Activated gamma-delta T cell (primary cell): ENCODE data around the gene CPLANE1.
"Not testable (repeated sequence)": the region's sequence is repeated elsewhere in the genome, so short reads cannot be mapped to it uniquely, and the experiment has no call there.

Experiments
- DNase-seq: peaks from one replicate; lab custom pipeline; 2025; lab: John Stamatoyannopoulos, UW

Gene CPLANE1

DNA sequence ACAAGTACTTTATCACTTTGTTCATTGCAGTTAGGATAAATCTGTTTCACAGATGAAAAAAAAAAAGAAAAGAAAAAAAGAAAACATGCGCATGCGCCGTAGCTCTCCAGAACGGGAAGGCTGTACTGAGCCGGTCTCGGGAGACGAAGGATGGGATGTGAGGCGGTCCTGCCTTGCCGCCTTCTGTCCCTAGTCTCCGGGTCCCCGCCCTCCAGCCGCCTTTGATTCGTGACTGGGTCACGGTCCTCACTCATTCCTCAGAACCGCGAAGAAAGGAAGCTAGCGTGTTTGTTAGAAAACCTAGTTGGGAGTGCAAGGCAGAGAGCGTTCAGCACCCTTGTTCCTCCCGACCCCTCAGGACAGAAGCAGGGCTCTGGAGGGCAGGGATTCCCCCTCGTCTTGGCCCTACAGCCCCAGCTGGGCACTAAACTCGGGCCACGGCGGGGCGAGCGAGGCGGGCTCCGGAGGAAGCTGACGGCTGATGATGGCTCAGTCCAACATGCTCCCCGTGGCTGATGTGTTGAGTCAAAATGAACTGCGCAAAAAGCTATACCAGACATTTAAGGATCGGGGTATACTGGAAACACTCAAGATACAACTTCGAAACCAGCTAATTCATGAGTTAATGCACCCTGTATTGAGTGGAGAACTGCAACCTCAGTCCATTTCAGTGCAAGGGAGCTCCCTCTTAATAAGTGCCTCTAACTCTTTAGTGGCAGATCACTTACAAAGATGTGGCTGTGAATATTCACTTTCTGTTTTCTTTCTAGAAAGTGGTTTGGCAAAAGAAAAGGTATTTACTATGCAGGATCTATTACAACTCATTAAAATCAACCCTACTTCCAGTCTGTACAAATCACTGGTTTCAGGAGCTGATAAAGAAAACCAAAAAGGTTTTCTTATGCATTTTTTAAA lies 40.0 kb downstream of the CPLANE1 start:
- peak; percentile 6 for DNase-seq

DNA sequence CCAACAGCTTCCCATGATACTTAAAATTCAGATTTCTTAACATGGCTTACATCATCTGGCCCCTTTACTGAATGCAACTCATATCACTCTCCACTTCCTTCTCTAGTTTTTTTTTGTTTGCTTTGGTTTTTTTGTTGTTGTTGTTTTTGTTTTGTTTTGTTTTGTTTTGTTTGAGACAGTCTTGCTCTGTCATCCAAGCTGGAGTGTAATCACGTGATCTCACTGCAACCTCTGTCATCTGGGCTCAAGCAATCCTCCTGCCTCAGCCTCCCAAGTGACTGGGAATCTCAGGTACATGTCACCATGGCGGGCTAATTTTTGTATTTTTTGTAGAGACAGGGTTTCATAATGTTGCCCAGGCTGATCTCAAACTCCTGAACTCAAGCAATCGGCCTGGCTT lies 41.4 kb downstream of the CPLANE1 start:
- no peak for DNase-seq

DNA sequence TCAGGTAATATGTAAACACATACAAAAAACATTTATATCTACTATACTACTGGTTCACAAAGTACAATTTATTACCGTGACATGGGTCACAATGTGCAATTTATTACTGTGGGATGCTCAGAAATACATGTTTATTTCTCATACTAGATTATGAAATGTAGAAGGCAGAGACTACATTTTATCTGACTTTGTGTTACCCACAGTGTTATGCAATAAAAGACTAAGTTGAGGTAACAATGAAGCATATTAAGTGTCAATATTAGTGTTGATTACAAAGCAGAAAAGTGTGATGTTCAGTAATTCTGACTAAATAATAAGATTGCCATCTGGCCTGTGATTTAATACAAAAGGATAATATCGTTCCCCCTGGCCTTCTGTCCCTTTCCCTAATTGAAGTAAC lies 42.4 kb downstream of the CPLANE1 start:
- no peak for DNase-seq

DNA sequence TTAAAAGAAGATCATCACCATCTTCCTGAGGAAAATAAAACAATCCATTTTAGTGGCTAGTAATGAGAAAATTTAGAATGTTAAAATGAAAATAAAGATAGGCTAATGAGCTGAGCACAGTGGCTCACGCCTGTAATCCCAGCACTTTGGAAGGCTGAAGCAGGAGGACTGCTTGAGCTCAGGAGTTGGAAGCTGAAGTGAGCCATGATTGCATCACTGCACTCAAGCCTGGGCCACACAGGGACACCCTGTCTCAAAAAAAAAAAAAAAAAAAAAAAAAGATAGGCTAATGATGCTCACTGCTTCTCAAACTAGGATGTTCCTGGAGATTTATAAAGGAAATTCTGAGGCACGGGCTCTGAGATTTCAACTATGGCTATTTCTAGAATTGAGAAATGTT lies 50.3 kb downstream of the CPLANE1 start:
- no peak for DNase-seq

DNA sequence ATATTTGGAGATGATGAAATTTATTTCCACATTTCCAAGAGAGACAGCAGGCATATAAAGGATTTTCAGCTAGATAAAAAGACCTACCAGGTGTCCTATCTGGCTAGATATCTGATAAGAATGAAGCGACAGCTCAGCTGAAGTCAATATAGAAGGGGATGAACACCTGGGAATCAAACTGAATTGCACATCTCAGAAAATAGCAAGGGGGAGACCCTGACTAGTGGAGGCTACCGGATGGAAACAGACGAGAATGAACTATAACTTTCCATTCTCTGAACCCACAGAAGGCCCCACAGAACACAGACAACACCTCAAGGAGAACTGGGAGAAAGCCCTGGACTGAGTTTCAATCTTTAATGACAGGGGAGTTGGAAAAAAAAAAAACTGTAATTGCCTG lies 51.1 kb downstream of the CPLANE1 start:
- DNase-seq, result no peak

DNA sequence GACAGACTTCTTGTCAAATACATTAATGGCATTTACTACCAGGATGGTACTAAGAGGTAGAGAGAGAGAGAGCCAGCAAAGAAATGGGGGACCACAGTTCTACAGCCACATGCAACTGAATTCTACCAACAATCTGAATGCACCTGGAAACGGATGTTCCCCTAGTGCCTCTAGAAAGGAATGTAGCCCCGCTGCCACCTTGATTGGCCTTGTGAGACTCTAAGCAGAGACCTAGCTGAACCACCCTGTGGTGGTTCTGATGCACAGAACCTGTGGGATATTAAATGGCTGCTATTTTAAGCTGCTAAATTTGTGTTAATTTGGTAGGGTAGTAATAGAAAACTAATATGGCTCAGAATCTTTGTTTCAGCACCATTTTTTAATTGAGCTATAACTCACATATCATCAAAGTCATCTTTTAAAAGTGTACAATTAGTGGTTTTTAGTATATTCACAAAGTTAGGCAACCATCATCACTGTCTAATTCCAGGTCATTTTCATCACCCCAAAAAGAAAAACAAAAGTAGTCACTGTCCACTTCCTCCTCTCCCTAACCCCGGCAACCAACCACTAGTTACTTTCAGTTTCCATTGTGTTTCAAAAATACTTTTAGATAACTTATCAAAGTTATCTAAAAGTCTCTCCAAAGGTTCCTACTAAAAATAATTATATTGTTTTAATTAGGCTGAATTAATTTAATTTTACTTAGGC lies 51.7 kb downstream of the CPLANE1 start:
- no peak for DNase-seq

DNA sequence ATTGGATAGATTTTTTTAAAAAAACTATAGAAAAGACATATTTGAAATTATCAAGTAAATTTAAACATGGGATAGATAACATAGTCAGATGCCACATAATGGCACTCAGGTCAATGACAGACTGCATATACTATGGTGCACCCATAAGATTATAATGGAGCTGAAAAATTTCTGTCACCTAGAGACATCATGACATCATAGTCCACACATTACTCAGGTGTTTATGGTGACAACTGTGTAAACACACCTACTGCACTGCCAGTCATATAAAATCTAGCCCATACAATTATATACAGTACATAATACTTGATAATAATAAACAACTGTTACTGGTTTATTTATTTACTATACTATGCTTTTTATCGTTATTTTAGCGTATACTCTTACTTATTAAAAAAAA lies 58.6 kb downstream of the CPLANE1 start:
- DNase-seq, result no peak

DNA sequence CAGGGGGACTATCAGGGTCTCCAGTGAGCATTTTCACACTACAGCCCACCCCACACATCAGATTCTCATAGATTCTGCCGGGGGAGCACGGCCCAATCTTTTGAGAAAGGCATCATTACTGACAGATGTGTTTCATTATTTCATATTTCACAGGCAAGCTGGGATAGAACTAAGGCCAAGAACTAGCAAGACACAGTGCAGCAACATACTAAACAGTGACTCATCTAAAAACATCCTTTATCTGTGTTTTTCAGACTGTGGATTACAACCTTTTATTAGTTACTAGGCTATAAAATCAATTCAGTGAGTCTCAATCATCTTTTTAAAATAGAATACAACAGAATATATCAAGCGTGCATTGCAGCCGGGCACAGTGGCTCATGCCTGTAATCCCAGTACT lies 59.8 kb downstream of the CPLANE1 start:
- no peak for DNase-seq

DNA sequence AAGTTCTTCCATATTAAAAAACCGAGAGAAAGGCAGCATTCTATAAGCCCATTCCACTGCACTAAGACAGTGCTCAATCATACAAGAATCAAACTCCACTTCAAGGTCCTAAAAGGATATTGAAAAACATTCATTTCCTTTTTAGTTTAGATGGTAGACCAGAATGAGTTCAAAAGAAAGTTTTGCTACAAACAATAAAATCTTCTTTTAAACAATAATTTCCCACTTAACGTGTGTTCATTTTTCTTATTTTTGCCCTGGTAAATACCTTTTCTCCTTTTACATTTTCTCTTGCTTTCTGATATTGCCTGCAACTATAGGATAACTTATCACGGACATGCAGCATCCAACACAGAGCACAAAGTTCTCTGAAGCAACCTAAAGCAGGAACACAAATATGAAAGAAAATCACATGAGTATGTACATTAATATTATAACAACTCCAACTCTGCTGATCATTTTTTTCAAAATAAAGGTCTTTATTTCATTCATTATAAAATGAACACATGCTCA lies 61.7 kb downstream of the CPLANE1 start:
- DNase-seq, result no peak

DNA sequence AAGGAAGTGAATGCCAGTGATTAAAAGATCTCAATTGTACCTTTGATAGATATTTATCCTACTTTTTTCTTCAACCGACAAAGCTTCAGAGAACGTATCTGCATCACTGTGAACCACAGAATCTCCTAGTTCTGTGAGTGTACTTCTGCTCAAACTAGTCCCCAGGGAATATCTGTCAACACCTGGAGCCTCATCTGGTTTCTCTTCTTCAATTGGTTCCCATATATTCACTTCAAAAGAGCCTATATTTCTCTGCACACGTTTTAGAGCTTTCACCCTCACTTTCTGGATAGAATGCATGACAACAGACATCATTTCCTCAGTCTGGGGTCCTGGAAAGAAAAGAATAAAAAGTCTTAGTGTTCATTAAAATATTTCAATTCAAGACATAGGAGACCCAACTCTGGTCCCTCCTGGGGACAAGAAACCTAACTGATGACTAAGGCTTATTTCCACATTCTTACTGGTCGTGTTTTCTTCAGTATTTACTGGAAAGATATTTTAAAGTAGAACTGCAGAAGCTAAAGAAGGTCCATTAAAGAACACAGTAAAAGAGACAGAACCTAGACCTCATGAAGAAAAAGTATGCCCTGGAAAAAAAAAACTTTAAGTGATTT lies 64.3 kb downstream of the CPLANE1 start:
- no peak for DNase-seq

DNA sequence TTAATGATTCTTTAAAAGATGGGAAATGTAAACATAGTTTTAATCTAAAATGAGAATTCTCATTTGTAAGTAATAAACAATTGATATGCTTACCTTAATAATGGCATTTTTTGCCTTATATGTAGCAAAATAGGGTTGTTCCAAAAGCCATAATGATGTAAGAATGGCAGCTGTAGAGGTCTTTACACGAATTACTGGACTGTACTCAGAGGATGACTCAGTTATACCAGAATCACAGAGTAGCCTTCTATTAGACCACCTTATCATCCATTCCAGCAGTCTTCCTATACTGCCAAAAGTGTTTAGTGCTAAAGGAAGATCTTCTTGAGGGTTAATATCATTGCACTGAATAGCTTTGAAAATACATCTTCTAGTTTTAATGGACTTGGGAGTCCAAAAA lies 66.5 kb downstream of the CPLANE1 start:
- no peak for DNase-seq

DNA sequence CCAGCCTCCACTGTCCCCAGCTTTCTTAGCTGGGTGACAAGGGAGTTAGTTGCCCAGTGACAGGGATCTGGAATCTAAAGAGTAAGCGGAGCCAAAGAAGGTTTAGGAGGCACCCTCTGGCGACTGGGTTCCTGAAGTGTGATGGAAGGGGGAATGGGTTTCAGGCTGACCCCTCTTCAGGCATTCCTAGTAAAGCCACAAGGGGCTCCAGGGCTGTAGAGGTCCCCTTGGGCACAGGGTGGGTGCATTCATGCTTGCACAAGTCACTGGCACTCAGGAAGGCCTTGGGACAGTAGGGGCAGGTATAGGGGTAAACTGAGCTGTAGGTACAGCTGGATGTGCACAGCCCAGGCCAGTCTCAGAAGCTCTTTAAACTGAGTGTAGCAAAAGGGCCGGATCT lies 74.2 kb downstream of the CPLANE1 start:
- DNase-seq, result no peak

DNA sequence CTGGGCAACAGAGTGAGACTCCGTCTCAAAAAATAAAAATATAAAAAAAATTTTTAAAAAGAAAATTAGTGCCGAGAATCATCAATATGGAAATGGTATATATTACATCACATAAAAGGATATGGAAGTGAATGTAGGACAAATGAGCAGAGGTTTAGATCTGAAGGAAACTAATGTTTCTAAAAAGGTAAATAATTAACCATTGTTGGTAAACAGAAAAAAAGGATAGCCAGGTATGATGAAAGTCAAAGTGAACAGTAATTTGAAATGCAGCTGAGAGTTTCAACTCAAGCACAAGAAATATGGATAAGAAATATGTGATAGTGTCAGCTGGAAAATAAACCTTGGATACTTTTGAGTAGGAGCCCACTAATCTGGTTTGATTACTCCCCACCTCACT lies 76.2 kb downstream of the CPLANE1 start:
- DNase-seq, result no peak

DNA sequence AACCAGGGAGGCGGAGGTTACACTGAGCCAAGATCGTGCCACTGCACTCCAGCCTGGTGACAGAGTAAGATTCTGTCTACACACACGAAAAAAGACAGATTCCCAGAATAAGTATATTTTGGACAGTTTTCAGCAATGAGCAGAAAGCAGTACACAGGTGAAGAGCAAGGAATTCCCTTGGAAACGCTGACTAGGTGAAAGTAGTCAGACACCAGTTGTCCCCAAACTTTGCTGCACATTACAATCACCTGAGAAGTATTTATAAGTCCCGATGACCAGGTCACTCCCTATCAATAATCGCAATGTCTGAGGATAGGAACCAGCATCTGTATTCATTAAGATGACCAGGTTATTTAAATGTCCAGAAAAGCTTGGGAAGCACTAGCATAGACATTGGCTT lies 78.3 kb downstream of the CPLANE1 start:
- no peak for DNase-seq

DNA sequence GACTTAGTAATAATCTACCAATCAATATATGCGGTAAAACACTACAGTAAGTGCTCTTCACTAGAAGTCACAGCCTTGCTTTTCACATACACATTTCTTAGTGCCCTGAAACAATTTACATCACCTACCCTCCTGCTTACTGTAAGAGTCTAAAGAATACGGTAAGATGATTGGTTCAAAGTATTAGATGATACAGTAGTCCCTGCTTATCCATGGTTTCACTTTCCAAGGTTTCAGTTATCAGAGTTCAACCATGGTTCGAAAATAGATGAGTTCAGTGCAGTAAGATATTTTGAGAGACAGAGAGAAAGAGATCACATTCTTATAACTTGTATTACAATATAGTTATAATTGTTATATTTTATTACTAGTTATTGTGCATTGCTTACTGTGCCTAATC lies 83.0 kb downstream of the CPLANE1 start:
- DNase-seq, result no peak

DNA sequence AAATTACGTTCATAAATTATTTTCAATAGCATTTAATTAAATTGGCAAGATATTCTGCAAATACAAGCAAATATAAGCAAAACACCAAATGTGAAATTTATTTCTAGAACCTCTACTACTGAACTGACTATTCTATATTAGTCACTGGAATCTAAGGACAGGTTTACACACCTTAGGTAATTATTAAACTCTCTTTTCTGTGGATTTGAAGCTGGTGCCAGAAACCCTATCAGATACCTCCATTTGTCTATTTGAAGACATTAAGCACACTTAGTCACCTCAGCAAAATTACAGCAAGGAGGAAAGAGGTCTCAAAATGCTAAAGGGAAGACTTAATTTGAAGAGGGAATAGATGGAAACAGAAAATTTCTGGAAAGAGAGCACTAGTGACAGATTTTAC lies 83.4 kb downstream of the CPLANE1 start:
- no peak for DNase-seq

DNA sequence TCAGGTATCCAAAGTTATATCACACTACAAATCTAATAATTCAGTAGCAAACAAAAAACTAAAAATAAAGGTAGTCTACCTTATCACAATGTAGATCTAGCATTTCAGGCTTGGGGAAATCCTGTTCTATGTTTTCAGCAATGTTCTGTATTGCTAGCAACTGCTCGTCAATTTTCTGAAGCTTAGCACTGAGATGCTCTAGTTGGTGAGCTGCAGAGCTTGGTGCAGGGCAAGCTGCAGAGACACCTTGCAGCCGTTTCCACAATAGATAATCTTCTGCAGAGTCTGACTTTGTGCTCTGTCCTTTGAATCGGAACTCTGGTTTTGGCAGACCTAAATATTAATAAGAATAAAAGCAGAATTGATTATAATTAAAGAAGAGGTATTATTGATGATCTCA lies 95.5 kb downstream of the CPLANE1 start:
- DNase-seq, result no peak

DNA sequence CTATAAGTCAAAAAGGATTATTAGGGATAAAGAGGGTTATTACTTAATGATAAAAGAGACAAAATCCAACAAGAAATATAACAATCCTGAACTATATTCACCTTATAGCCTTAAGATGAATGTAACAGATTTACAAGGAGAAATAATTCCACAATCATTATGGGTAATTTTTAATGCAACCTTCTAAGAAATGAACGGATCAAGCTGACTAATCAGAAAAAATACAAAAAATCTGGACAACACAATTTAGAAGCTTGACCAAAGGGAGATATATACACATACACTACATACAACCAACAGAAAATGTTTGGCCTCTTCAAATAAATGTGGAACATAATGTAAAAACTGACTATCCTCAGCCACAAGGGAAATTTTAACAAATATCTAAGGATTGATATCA lies 102.3 kb downstream of the CPLANE1 start:
- no peak for DNase-seq

DNA sequence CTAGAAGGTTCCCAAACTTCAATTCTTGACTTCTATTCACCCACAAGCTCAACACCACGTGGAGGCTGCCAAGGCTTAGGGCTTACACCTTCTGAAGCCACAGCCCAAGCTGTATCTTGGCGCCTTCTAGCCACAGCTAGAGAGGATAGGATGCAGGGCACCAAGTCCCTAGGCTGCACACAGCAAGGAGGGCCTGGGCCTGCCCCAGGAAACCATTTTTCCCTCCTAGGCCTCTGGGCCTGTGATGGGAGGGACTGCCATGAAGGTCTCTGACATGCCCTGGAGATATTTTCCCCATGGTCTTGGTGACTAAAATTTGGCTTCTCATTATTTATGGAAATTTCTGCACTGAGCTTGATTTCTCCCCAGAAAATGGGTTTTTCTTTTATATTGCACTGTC lies 112.5 kb downstream of the CPLANE1 start:
- no peak for DNase-seq

DNA sequence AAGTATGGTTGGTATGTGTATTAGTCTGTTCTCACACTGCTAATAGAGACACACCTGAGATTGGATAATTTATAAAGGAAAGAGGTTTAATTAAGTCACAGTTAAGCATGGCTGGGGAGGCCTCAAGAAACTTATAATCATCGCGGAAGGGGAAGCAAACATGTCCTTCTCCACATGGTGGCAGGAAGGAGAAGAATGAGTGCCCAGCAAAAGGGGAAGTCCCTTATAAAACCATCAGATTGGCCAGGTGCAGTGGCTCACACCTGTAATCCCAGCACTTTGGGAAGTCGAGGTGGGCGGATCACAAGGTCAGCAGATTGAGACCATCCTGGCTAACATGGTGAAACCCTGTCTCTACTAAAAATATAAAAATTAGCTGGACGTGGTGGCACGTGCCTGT lies 113.9 kb downstream of the CPLANE1 start:
- not testable (repeated sequence) for DNase-seq

DNA sequence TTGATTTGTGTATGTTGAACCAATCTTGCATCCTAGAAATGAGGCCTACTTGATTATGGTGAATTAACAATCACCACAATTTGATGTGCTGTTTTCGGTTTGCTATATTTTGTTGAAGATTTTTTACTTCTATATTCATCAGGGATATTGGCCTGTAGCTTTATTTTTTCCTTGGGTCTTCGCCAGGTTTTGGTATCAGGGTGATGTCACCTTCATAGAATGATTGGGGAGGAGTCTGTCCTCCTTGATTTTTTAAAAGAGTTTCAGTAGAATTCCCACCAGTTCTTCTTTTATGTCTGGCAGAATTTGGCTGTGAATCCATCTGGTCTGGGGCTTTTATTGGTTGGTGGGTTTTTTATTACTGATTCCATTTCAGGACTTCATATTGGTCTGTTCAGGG lies 115.2 kb downstream of the CPLANE1 start:
- DNase-seq, result no peak

DNA sequence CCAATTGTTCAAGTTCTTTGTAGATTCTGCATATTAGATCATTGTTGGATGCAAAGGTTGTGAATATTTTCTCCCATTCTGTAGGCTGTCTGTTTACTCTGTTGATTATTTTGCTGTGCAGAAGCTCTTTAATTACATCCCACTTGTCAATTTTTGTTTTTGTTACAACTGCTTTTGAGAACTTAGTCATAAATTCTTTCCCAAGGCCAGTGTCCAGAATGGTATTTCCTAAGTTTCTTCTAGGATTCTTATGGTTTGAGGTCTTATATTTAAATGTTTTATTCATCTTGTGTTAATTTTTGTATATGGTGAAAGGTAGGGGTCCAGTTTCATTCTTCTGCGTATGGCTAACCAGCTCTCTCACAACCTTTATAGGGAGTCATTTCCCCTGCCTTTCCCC lies 116.5 kb downstream of the CPLANE1 start:
- no peak for DNase-seq

DNA sequence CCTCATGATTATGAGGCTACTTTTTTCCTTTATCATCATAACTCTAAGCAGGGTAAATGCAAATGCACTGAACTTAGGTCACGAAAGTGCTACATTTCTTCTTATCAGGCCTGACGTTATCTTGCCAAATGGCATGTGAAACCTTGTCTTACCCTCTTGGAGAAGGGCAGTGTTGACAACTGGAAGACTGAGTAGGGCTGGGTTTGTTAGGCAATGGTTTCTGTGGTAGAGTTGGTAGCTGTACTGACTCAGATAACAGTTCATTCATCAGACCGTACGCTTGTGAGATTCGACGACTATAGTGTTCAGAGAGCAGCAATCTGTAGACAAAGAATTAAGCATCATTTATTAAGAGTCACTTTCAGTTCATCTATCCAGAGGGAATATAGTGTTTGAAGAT lies 127.7 kb downstream of the CPLANE1 start:
- DNase-seq, result no peak
